ENCODE measurements around the gene SEMA6B. TPM values are rescaled to one million over a fixed set of nuclear protein-coding genes. Genes with fewer than 3 reads are reported as not detected.

SEMA6B gene
- total and polyA plus RNA-seq, 2 experiments from 2014 or later: 10.5 to 130 TPM

GRCh38 chr19:4495471-4495870 is 64.0 kb downstream of the SEMA6B start:
- no peaks in the 10 kb centered on the region for H3K9me3 ChIP-seq (ENCODE audit: low read depth)
- TF ChIP-seq CTCF (IDR thresholded peaks at IDR 0.05; ENCODE audit: low read depth, low read length): no peak
- H3K4me3 ChIP-seq: no peak overlapping the region
- no peak for DNase-seq (ENCODE audit: low read depth in 1 of 2, low spot score in 1 of 2)
- no peaks in the 10 kb centered on the region for H3K4me1 ChIP-seq (ENCODE audit: low read depth)
- no peak overlapping the region for H3K27ac ChIP-seq
- peaks cover 30% of the 10 kb centered on the region for H3K36me3 ChIP-seq
- no peaks in the 10 kb centered on the region for H3K27me3 ChIP-seq

DNA sequence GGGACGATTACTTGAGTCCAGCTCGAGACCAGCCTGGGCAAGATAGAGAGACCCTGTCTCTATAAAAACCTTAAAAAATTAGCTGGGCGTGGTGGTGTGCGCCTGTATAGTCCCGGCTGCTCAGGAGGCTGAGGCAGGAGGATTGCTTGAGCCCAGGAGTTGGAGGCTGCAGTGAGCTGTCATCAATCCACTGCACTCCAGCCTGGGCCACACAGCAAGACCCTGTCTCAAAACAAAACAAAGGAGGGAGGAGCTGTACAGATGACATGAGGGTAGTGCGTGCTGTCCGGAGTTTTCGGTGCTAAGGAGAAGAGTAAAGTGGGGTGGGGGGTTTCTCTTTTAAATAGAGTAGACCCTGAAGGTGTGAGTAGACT is 64.8 kb downstream of the SEMA6B start:
- H3K4me3 ChIP-seq: no peak overlapping the region
- H3K36me3 ChIP-seq: peaks cover 35% of the 10 kb centered on the region
- TF ChIP-seq CTCF (IDR thresholded peaks at IDR 0.05; ENCODE audit: low read depth, low read length): no peak
- no peaks in the 10 kb centered on the region for H3K4me1 ChIP-seq (ENCODE audit: low read depth)
- H3K9me3 ChIP-seq (ENCODE audit: low read depth): no peaks in the 10 kb centered on the region
- DNase-seq (ENCODE audit: low read depth in 1 of 2, low spot score in 1 of 2): no peak
- no peaks in the 10 kb centered on the region for H3K27me3 ChIP-seq
- no peak overlapping the region for H3K27ac ChIP-seq

DNA sequence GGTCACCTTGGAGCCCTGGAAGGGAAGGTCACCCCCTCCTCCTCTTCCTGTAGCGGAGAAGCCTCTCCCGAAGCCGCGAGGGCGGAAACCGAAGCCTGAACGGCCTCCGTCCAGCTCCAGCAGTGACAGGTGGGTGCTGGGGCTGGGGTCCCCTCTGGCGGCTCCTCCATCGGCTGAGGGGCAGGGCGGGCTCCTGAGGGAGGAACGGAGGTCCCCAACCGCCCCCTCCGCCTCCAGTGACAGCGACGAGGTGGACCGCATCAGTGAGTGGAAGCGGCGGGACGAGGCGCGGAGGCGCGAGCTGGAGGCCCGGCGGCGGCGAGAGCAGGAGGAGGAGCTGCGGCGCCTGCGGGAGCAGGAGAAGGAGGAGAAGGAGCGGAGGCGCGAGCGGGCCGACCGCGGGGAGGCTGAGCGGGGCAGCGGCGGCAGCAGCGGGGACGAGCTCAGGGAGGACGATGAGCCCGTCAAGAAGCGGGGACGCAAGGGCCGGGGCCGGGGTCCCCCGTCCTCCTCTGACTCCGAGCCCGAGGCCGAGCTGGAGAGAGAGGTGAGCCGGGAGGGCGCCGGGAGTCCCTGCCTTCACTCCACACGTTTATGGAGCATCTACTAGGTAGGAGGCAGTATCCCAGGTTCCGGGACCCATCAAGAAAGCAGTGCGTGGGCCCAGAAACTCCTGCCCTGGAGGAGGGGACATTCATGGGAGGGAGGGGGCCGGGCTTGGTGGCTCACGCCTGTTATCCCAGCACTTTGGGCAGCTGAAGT is 65.4 kb downstream of the SEMA6B start:
- no peak for DNase-seq (ENCODE audit: low read depth in 1 of 2, low spot score in 1 of 2)
- Histone ChIP-seq H3K27me3 (no peaks in the 10 kb centered on the region), H3K27ac (no peak overlapping the region), H3K4me1 (ENCODE audit: low read depth) (no peaks in the 10 kb centered on the region), H3K4me3 (no peak overlapping the region), H3K36me3 (peaks cover 35% of the 10 kb centered on the region), H3K9me3 (ENCODE audit: low read depth) (no peaks in the 10 kb centered on the region)
- TF ChIP-seq CTCF (IDR thresholded peaks at IDR 0.05; ENCODE audit: low read depth, low read length): no peak

GRCh38 chr19:4493104-4493928 is 66.2 kb downstream of the SEMA6B start:
- no peak for DNase-seq (ENCODE audit: low read depth in 1 of 2, low spot score in 1 of 2)
- TF ChIP-seq CTCF (IDR thresholded peaks at IDR 0.05; ENCODE audit: low read depth, low read length): no peak
- H3K27me3 ChIP-seq: no peaks in the 10 kb centered on the region
- no peaks in the 10 kb centered on the region for H3K9me3 ChIP-seq (ENCODE audit: low read depth)
- no peaks in the 10 kb centered on the region for H3K4me1 ChIP-seq (ENCODE audit: low read depth)
- no peak overlapping the region for H3K27ac ChIP-seq
- no peak overlapping the region for H3K4me3 ChIP-seq
- peaks cover 30% of the 10 kb centered on the region for H3K36me3 ChIP-seq

Other genes with a start within 250 kb of the SEMA6B start
- gene STAP2, start 220.9 kb downstream of the SEMA6B start, total RNA-seq: 12.3 and 18.0 TPM in 2 replicates
- gene STAP2, start 220.9 kb downstream of the SEMA6B start, polyA plus RNA-seq: 18.7 and 20.3 TPM in 2 replicates
- gene MPND, start 216.1 kb downstream of the SEMA6B start, total RNA-seq: 14.4 and 19.8 TPM in 2 replicates
- gene MPND, start 216.1 kb downstream of the SEMA6B start, polyA plus RNA-seq: 19.2 and 24.3 TPM in 2 replicates
- gene SH3GL1, start 159.1 kb downstream of the SEMA6B start, total RNA-seq: 87.2 and 97.9 TPM in 2 replicates
- gene SH3GL1, start 159.1 kb downstream of the SEMA6B start, polyA plus RNA-seq: 92.6 and 92.8 TPM in 2 replicates
- gene CHAF1A, start 157.0 kb downstream of the SEMA6B start, total RNA-seq: 15.3 and 20.0 TPM in 2 replicates
- gene CHAF1A, start 157.0 kb downstream of the SEMA6B start, polyA plus RNA-seq: 19.7 and 38.9 TPM in 2 replicates
- gene UBXN6, start 101.9 kb downstream of the SEMA6B start, total RNA-seq: 147 and 192 TPM in 2 replicates
- gene UBXN6, start 101.9 kb downstream of the SEMA6B start, polyA plus RNA-seq: 33.7 and 46.2 TPM in 2 replicates
- gene HDGFL2, start 87.4 kb downstream of the SEMA6B start, total RNA-seq: 186 and 246 TPM in 2 replicates
- gene HDGFL2, start 87.4 kb downstream of the SEMA6B start, polyA plus RNA-seq: 123 and 140 TPM in 2 replicates
- 0.07 and 0.42 TPM in 2 replicates for gene PLIN4, start 41.2 kb downstream of the SEMA6B start, total RNA-seq
- 0.54 and 0.81 TPM in 2 replicates for gene PLIN4, start 41.2 kb downstream of the SEMA6B start, polyA plus RNA-seq
- 4.5 and 10.1 TPM in 2 replicates for gene PLIN5, start 24.5 kb downstream of the SEMA6B start, total RNA-seq
- 8.7 and 10.8 TPM in 2 replicates for gene PLIN5, start 24.5 kb downstream of the SEMA6B start, polyA plus RNA-seq
- 0.49 and 0.66 TPM in 2 replicates for gene LRG1, start 19.6 kb downstream of the SEMA6B start, total RNA-seq
- gene LRG1, start 19.6 kb downstream of the SEMA6B start, polyA plus RNA-seq: 0.54 and 0.68 TPM in 2 replicates
- 2.2 and 18.1 TPM in 2 replicates for gene TNFAIP8L1, start 79.8 kb upstream of the SEMA6B start, total RNA-seq
- 5.1 and 18.7 TPM in 2 replicates for gene TNFAIP8L1, start 79.8 kb upstream of the SEMA6B start, polyA plus RNA-seq
- 47.9 and 107 TPM in 2 replicates for gene MYDGF, start 110.7 kb upstream of the SEMA6B start, total RNA-seq
- 122 and 206 TPM in 2 replicates for gene MYDGF, start 110.7 kb upstream of the SEMA6B start, polyA plus RNA-seq
- gene DPP9, start 164.2 kb upstream of the SEMA6B start, total RNA-seq: 47.5 and 50.4 TPM in 2 replicates
- 19.8 and 25.4 TPM in 2 replicates for gene DPP9, start 164.2 kb upstream of the SEMA6B start, polyA plus RNA-seq
- gene FEM1A, start 232.1 kb upstream of the SEMA6B start, total RNA-seq: 22.0 and 27.9 TPM in 2 replicates
- gene FEM1A, start 232.1 kb upstream of the SEMA6B start, polyA plus RNA-seq: 2.6 and 2.8 TPM in 2 replicates